KMS-11 (cell line): ENCODE results near the gene ZC2HC1B.
"Not testable (repeated sequence)": the region's sequence is repeated elsewhere in the genome, so short reads cannot be mapped to it uniquely, and the experiment has no call there.

ENCODE experiments used
- H2AFZ ChIP-seq: fragments of 200-600 bp; sonication (generic); 2 replicates; pipeline ENCODE4 v1.6.1; 2016; ENCODE audit warnings: antibody characterized with exemption, mixed run types, low read depth
- H3K27ac ChIP-seq: fragments of 200-600 bp; sonication (generic); 2 replicates; pipeline ENCODE4 v1.6.1; 2016; ENCODE audit warnings: mild to moderate bottlenecking, mixed run types
- H3K27me3 ChIP-seq: fragments of 200-600 bp; sonication (generic); 2 replicates; pipeline ENCODE4 v1.6.1; 2017; ENCODE audit warnings: mild to moderate bottlenecking, low read depth, mixed run types, moderate library complexity; ENCODE audit not compliant: insufficient read depth
- H3K36me3 ChIP-seq: fragments of 200-600 bp; sonication (generic); 2 replicates; pipeline ENCODE4 v1.6.1; 2017; ENCODE audit warnings: mild to moderate bottlenecking, mixed run types; ENCODE audit not compliant: insufficient read depth
- H3K4me1 ChIP-seq: fragments of 200-600 bp; sonication (generic); 2 replicates; pipeline ENCODE4 v1.6.1; 2016; ENCODE audit warnings: mild to moderate bottlenecking, low read depth, mixed run types; ENCODE audit not compliant: poor library complexity, severe bottlenecking
- H3K4me2 ChIP-seq: fragments of 200-600 bp; sonication (generic); 2 replicates; pipeline ENCODE4 v1.7.0; 2016; ENCODE audit warnings: mild to moderate bottlenecking, mixed run types
- H3K4me3 ChIP-seq: fragments of 200-600 bp; sonication (generic); IDR thresholded peaks from 2 replicates; pipeline ENCODE4 v1.6.1; 2017; ENCODE audit warnings: low read depth, low read length, mixed read lengths; ENCODE audit not compliant: insufficient read depth
- H3K79me2 ChIP-seq: fragments of 200-600 bp; sonication (generic); 2 replicates; pipeline ENCODE4 v1.6.1; 2016; ENCODE audit warnings: low read depth, mixed run types; ENCODE audit not compliant: insufficient read depth
- H3K9ac ChIP-seq: fragments of 200-600 bp; sonication (generic); 2 replicates; pipeline ENCODE4 v1.6.1; 2016; ENCODE audit warnings: mild to moderate bottlenecking, mixed run types
- H4K20me1 ChIP-seq: fragments of 200-600 bp; sonication (generic); 2 replicates; pipeline ENCODE4 v1.6.1; 2016; ENCODE audit warnings: mild to moderate bottlenecking, mixed run types; ENCODE audit not compliant: insufficient read depth
- TF ChIP-seq, protein P1 (sequence below): fragments of 200-600 bp; sonication (generic); conservative IDR thresholded peaks from 2 replicates; pipeline ENCODE4 v1.6.1; 2017; ENCODE audit warnings: low read depth, mild to moderate bottlenecking, antibody characterized with exemption, low read length, moderate library complexity, mixed read lengths

The ZC2HC1B gene

DNA sequence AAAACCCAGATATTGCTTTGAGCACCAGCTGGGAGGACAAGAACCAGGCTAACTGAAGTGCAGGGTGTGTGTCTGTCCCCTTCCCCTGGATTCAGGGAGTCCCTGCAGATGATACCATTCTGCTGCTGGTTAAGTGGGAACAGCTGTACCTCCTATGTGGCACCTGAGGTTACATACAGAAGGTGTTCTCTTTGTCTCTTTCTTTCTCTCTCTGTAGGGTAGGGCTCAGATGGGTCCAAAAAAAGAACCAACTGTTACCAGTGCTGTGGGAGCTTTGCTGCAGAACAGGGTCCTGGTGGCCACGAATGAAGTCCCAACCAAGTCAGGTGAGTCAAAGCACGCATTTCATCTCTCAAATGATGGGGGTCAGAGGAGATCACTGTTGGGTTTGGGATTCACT is 38.6 kb downstream of the ZC2HC1B start:
- peak overlapping the region; percentile 76; the same call in 1 of the 2 replicates for H3K27ac ChIP-seq
- peak overlapping the region; percentile 50 for H3K4me2 ChIP-seq
- H3K9ac ChIP-seq: no peak overlapping the region; the same call in 1 of the 2 replicates
- no peak overlapping the region for H3K4me3 ChIP-seq
- H3K36me3 ChIP-seq: no peaks in the 10 kb centered on the region
- H2AFZ ChIP-seq: peak overlapping the region; percentile 39
- no peaks in the 10 kb centered on the region for H4K20me1 ChIP-seq
- peaks cover 43% of the 10 kb centered on the region for H3K4me1 ChIP-seq
- H3K79me2 ChIP-seq: no peaks in the 10 kb centered on the region
- H3K27me3 ChIP-seq: no peaks in the 10 kb centered on the region
- TF ChIP-seq, protein P1, sequence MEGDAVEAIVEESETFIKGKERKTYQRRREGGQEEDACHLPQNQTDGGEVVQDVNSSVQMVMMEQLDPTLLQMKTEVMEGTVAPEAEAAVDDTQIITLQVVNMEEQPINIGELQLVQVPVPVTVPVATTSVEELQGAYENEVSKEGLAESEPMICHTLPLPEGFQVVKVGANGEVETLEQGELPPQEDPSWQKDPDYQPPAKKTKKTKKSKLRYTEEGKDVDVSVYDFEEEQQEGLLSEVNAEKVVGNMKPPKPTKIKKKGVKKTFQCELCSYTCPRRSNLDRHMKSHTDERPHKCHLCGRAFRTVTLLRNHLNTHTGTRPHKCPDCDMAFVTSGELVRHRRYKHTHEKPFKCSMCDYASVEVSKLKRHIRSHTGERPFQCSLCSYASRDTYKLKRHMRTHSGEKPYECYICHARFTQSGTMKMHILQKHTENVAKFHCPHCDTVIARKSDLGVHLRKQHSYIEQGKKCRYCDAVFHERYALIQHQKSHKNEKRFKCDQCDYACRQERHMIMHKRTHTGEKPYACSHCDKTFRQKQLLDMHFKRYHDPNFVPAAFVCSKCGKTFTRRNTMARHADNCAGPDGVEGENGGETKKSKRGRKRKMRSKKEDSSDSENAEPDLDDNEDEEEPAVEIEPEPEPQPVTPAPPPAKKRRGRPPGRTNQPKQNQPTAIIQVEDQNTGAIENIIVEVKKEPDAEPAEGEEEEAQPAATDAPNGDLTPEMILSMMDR: no peak

DNA sequence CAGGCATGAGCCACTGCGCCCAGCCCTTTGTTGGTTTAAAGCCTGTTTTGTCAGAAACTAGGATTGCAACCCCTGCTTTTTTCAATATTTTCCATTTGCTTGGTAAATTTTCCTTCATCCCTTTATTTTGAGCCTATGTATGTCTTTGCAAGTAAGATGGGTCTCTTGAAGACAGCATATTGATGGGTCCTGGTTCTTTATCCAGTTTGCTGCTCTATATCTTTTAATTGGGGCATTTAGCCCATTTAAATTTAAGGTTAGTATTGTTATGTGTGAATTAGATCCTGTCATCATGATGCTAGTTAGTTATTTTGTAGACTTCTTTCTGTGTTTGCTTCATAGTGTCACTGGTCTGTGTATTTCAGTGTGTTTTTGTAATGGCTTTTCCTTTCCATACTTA is 46.8 kb downstream of the ZC2HC1B start:
- H3K4me1 ChIP-seq: no peaks in the 10 kb centered on the region
- H3K36me3 ChIP-seq: no peaks in the 10 kb centered on the region
- no peaks in the 10 kb centered on the region for H3K79me2 ChIP-seq
- H4K20me1 ChIP-seq: no peaks in the 10 kb centered on the region
- H3K27me3 ChIP-seq: no peaks in the 10 kb centered on the region
- no peak overlapping the region for H3K4me3 ChIP-seq
- TF ChIP-seq, protein P1: no peak
- H3K4me2 ChIP-seq: no peak overlapping the region
- H3K27ac ChIP-seq: no peak overlapping the region
- H2AFZ ChIP-seq: no peak overlapping the region
- no peak overlapping the region for H3K9ac ChIP-seq

DNA sequence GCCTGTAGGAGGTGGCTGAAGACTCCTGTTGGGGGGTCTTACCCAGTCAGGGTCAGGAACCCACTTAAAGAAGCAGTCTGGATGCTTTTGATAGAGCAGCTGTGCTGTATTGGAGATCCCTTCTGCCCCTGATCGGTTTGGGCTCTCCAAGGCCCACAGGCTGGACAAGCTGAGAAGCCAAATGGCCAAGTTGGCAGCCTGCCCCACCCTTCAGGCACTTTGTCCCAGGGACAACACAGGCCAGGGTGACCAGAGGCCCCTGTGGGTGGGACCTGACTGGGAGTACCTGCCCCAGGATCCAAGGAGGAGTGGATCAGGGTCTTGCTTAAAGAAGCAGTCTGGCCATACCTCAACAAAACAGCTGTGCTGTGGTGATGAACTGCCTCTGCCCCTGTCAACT is 48.4 kb downstream of the ZC2HC1B start:
- Histone ChIP-seq H3K79me2 (no peaks in the 10 kb centered on the region), H3K4me3 (no peak overlapping the region), H3K9ac (no peak overlapping the region), H3K4me1 (no peaks in the 10 kb centered on the region), H2AFZ (no peak overlapping the region), H3K36me3 (no peaks in the 10 kb centered on the region), H4K20me1 (no peaks in the 10 kb centered on the region), H3K4me2 (no peak overlapping the region), H3K27me3 (no peaks in the 10 kb centered on the region), H3K27ac (no peak overlapping the region)
- TF ChIP-seq, protein P1: no peak

DNA sequence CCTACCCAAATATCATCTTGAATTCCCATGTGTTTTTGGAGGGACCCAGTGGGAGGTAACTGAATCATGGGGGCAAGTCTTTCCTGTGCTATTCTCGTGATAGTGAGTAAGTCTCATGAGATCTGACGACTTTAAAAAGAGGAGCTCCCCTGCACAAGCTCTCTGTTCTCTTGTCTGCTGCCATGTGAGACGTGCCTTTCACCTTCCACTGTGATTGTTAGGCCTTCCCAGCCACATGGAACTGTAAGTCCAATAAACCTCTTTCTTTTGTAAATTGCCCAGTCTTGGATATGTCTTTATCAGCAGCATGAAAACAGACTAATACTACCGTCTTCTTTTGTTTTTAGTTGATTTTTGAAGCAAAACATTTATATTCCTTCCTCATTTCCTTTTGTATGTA is 52.8 kb downstream of the ZC2HC1B start:
- not testable (repeated sequence) for H3K4me2 ChIP-seq, H3K9ac ChIP-seq, H3K27ac ChIP-seq, H3K27me3 ChIP-seq, H3K36me3 ChIP-seq, H3K79me2 ChIP-seq, H2AFZ ChIP-seq, H3K4me3 ChIP-seq, H3K4me1 ChIP-seq, H4K20me1 ChIP-seq

DNA sequence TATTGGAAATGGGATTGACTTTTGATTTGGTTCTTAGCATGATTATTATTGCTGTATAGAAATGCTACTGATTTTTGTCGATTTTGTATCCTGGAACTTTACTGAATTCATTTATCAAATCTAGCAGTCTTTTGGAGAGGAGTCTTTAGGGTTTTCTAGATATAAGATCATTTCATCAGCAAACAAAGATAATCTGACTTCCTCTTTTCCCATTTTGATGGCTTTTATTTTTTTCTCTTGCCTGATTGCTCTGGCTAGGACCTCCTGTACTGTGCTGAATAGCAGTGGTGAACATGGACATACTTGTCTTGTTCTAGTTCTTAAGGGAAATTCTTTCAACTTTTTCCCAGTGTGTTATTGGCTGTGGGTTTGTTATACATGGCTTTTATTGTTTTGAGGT is 64.6 kb downstream of the ZC2HC1B start:
- Histone ChIP-seq H4K20me1 (no peaks in the 10 kb centered on the region), H3K4me3 (no peak overlapping the region), H3K79me2 (no peaks in the 10 kb centered on the region), H3K27ac (no peak overlapping the region), H2AFZ (no peak overlapping the region), H3K9ac (no peak overlapping the region), H3K4me1 (no peaks in the 10 kb centered on the region), H3K36me3 (no peaks in the 10 kb centered on the region), H3K4me2 (no peak overlapping the region), H3K27me3 (no peaks in the 10 kb centered on the region)
- TF ChIP-seq, protein P1: no peak
